K562 (cell line): ENCODE data around the gene TIFAB. TPM values are rescaled to one million over a fixed set of nuclear protein-coding genes. Genes with fewer than 3 reads are reported as not detected.

ENCODE experiments used
- BDP1 ChIP-seq: IDR thresholded peaks from 3 replicates; pipeline ENCODE4 v1.6.1; 2011; ENCODE audit not compliant: insufficient read length, insufficient read depth
- CHD1 ChIP-seq: fragments of 200-600 bp; sonication (generic); IDR thresholded peaks from one replicate; pipeline ENCODE4 v1.6.1; 2012; ENCODE audit warnings: mild to moderate bottlenecking, moderate library complexity, low read length, inconsistent platforms
- EP400 ChIP-seq: fragments of 450-650 bp; IDR thresholded peaks from 2 replicates; pipeline ENCODE4 v1.6.1; 2017; ENCODE audit warnings: antibody characterized with exemption, mild to moderate bottlenecking, moderate library complexity
- FOSL1 ChIP-seq: fragments of 200-800 bp; sonication (Bioruptor generic); conservative IDR thresholded peaks from 2 replicates; pipeline ENCODE4 v1.6.1; 2016; ENCODE audit warnings: missing genetic modification characterization, missing compliant biosample characterization
- FOXP1 ChIP-seq: sonication (generic); formaldehyde crosslinking; IDR thresholded peaks from 2 replicates; pipeline ENCODE4 v1.8.0; 2022; ENCODE audit warnings: mild to moderate bottlenecking, missing genetic modification reagents
- GMEB1 ChIP-seq: fragments of 250-450 bp; sonication (Bioruptor Pico); IDR thresholded peaks from 2 replicates; pipeline ENCODE4 v1.4.0; 2020; ENCODE audit warnings: mild to moderate bottlenecking
- HDAC8 ChIP-seq: fragments of 450-650 bp; IDR thresholded peaks from 2 replicates; pipeline ENCODE4 v1.6.1; 2016; ENCODE audit warnings: mild to moderate bottlenecking, missing genetic modification characterization, moderate library complexity, missing compliant biosample characterization
- HLTF ChIP-seq: fragments of 450-650 bp; IDR thresholded peaks from 2 replicates; pipeline ENCODE4 v1.6.1; 2016
- IFI16 ChIP-seq: fragments of 250-450 bp; sonication (Bioruptor Pico); IDR thresholded peaks from 2 replicates; pipeline ENCODE4 v2.1.2; 2022; ENCODE audit warnings: mild to moderate bottlenecking, inconsistent platforms
- KDM1A ChIP-seq, 2 experiments: fragments of 450-650 bp; IDR thresholded peaks; 2 replicates each; pipeline ENCODE4 v1.6.1; 2016; ENCODE audit warnings: mild to moderate bottlenecking in 2 of 2
- NFIC ChIP-seq: fragments of 450-650 bp; IDR thresholded peaks from 2 replicates; pipeline ENCODE4 v1.6.1; 2017; ENCODE audit warnings: mild to moderate bottlenecking, inconsistent platforms
- NFRKB ChIP-seq: fragments of 450-650 bp; IDR thresholded peaks from 2 replicates; pipeline ENCODE4 v1.6.1; 2016; ENCODE audit warnings: low read depth
- POLR2B ChIP-seq: fragments of 450-650 bp; IDR thresholded peaks from 2 replicates; pipeline ENCODE4 v1.6.1; 2018; ENCODE audit warnings: low read depth; ENCODE audit not compliant: partially characterized antibody
- SAFB ChIP-seq: fragments of 200-400 bp; formaldehyde crosslinking; IDR thresholded peaks from 2 replicates; pipeline ENCODE4 v1.6.1; 2017; ENCODE audit warnings: low read depth, low read length, borderline replicate concordance
- SFPQ ChIP-seq: fragments of 200-400 bp; formaldehyde crosslinking; IDR thresholded peaks from 2 replicates; pipeline ENCODE4 v1.6.1; 2017; ENCODE audit warnings: mild to moderate bottlenecking, low read depth, low read length, moderate library complexity
- TBL1XR1 ChIP-seq, 2 experiments: IDR thresholded peaks; 2 replicates each; pipeline ENCODE4 v1.6.1; 2012; ENCODE audit warnings: improper control_type of control experiment in 2 of 2, low read length in 2 of 2, mild to moderate bottlenecking in 1 of 2
- TCF15 ChIP-seq: fragments of 250-450 bp; sonication (Bioruptor Pico); IDR thresholded peaks from 2 replicates; pipeline ENCODE4 v1.8.0; 2022; ENCODE audit warnings: moderate library complexity, mild to moderate bottlenecking, inconsistent platforms
- ZFP1 ChIP-seq: fragments of 450-650 bp; formaldehyde crosslinking; IDR thresholded peaks from 2 replicates; pipeline ENCODE4 v1.4.0; 2020; ENCODE audit warnings: mild to moderate bottlenecking, mixed read lengths
- ZNF224 ChIP-seq: sonication (generic); formaldehyde crosslinking; IDR thresholded peaks from 2 replicates; pipeline ENCODE4 v1.8.0; 2022; ENCODE audit warnings: mild to moderate bottlenecking, missing genetic modification reagents
- ZNF639 ChIP-seq, 2 experiments: fragments of 200-800 bp in 1 of 2; sonication (Bioruptor generic) in 1 of 2; sonication (generic) in 1 of 2; formaldehyde crosslinking in 1 of 2; IDR thresholded peaks in 1 of 2; conservative IDR thresholded peaks in 1 of 2; 2 replicates each; pipeline versions ENCODE4 v1.5.0 to v1.6.1; 2016 to 2020; ENCODE audit warnings: missing compliant biosample characterization in 1 of 2, missing genetic modification characterization in 1 of 2, missing genetic modification reagents in 1 of 2
- polyA plus RNA-seq, 8 experiments: library from polyadenylated mRNA; depleted of rRNA in 4 of 8; stranded (reverse) in 5 of 8; unstranded in 3 of 8; fragments of >200 nt; fragmentation: Nextera tagmentation in 2 of 8; fragmentation: Illumina TruSeq in 1 of 8; extraction: Ambion mirVana in 2 of 8; extraction: Trizol in 1 of 8; gene quantifications; 2 replicates each; pipeline versions ENCODE4 v1.2.1 to v1.2.3, GENCODE V29; 2011 to 2014; ENCODE audit warnings: inconsistent platforms in 1 of 8, missing spikeins in 1 of 8
- total RNA-seq, 7 experiments: library from RNA; depleted of rRNA in 6 of 7; stranded (reverse); fragments of >200 nt in 6 of 7; fragmentation: Illumina TruSeq in 2 of 7; extraction: Trizol in 2 of 7; gene quantifications; 2 replicates each; pipeline versions ENCODE4 v1.2.1 to v1.2.3, GENCODE V29; 2011 to 2021; ENCODE audit warnings: low replicate concordance in 1 of 7

TIFAB gene
- total and polyA plus RNA-seq, 9 of the 15 experiments (the other 6 are each of a cell fraction or from before 2014, with no cell fraction given): not detected

GRCh38 chr5:135398855-135399793 is 53.0 kb downstream of the TIFAB start, which contains the start of gene MACROH2A1 (continued):
- TF ChIP-seq TBL1XR1 (IDR thresholded peaks at IDR 0.05; ENCODE audit: low read length in 2 of 2) (no peak; a peak in 1 of 4 replicates), SFPQ (no peak), EP400 (peak; percentile 40; the same call in 1 of the 2 replicates), ZNF224 (CRISPR knock-in tag) (no peak), HLTF (no peak), ZFP1 (no peak), NFIC (peak; percentile 8; the same call in 1 of the 2 replicates), CHD1 (peak; percentile 40), NFRKB (peak; percentile 56; the same call in 1 of the 2 replicates), SAFB (no peak), GMEB1 (CRISPR knock-in tag) (peak; percentile 68), KDM1A (IDR thresholded peaks at IDR 0.05) (no peak), BDP1 (no peak), TCF15 (CRISPR knock-in tag) (no peak), ZNF639 (CRISPR knock-in tag; conservative IDR thresholded peaks at IDR 0.05 in 1 of 2, IDR thresholded peaks at IDR 0.05 in 1 of 2) (peak in 1 of 2 experiments; percentile 97; a peak in 2 of 4 replicates), HDAC8 (tag) (peak; percentile 69; the same call in 1 of the 2 replicates), IFI16 (CRISPR knock-in tag) (no peak), FOSL1 (tag) (peak; percentile 36; the same call in 1 of the 2 replicates), FOXP1 (CRISPR knock-in tag) (peak; percentile 68; the same call in 1 of the 2 replicates), POLR2B (peak; percentile 33)
